Pancreas (tissue), 10 donors: ENCODE data around the gene LAMB1. TPM values are rescaled to one million over a fixed set of nuclear protein-coding genes. Genes with fewer than 3 reads are reported as not detected.

Experiments used
- ATAC-seq, 4 donors: fragments of 200-7000 bp; cut with Tn5 transposase; one replicate each; pipeline versions ENCODE4 v1.8.0 to v1.9.1; 2020; ENCODE audit warnings: mild to moderate bottlenecking in 4 of 4, moderate library complexity in 4 of 4
- DNase-seq, 6 donors: peaks; one replicate each; pipeline ENCODE4 v3.0.0-alpha.2; 2020
- FAIRE-seq: peaks from 2 replicates; lab custom pipeline; 2012; peaks lifted over from hg19 to GRCh38; lab: Jason Lieb, UNC
- H3K27ac ChIP-seq, 4 donors: fragments of 200-600 bp; sonication (generic); 1 replicate in 3 of 4; 2 replicates in 1 of 4; pipeline versions ENCODE4 v1.5.0 to v1.8.0; 2020
- H3K27me3 ChIP-seq, 4 donors: fragments of 200-600 bp; one replicate each; pipeline ENCODE4 v1.8.0; 2021
- H3K36me3 ChIP-seq, 3 donors: fragments of 200-600 bp; sonication (generic) in 1 of 3; one replicate each; pipeline versions ENCODE4 v1.5.0 to v1.8.0; 2020 to 2021
- H3K4me1 ChIP-seq, 3 donors: fragments of 200-600 bp; one replicate each; pipeline ENCODE4 v1.8.0; 2021
- H3K4me3 ChIP-seq, 4 donors: fragments of 200-600 bp; sonication (generic) in 2 of 4; one replicate each; pipeline versions ENCODE4 v1.5.0 to v1.8.0; 2020 to 2021
- H3K9me3 ChIP-seq, 4 donors: fragments of 200-600 bp; one replicate each; pipeline ENCODE4 v1.8.0; 2021
- WGBS, 2 donors: extraction: QIAGEN DNeasy Blood & Tissue Kit; methylation state at CpG; one replicate each; pipeline ENCODE4 v1.1.7; 2013; 5-methylcytosine and 5-hydroxymethylcytosine counted together
- intact Hi-C, 3 donors: fragments of 100-400 bp; cut with DNase I; formaldehyde crosslinking; loops; one replicate each; pipeline versions ENCODE4 v1.11.1 to v1.14.2; 2022
- polyA plus RNA-seq, 2 donors: library from polyadenylated mRNA; stranded (reverse); fragments of 200-250 nt; gene quantifications; one replicate each; pipeline ENCODE4 v1.2.3, GENCODE V29; 2013
- total RNA-seq, 6 donors: library from RNA; stranded (reverse); fragmentation: NEBNext Ultra II Directional in 4 of 6; extraction: Animal tissue kit (Norgen Biotek cat#: 25700) in 4 of 6; gene quantifications; one replicate each; pipeline versions ENCODE4 v1.2.1 to v1.2.4, GENCODE V29; 2021 to 2023
- TF ChIP-seq, protein P1 (sequence below), 4 donors: fragments of 200-600 bp; sonication (generic) in 3 of 4; IDR thresholded peaks; one replicate each; pipeline versions ENCODE4 v1.5.0 to v1.8.0; 2021; ENCODE audit warnings: antibody characterized with exemption in 4 of 4
- donor health status: healthy with polysubstance abuse.
- donor health status: DM: no; HTN: no; CAD: no; lungs with moderate emphysema.
- donor health status: DM: no; HTN: no; CAD: no.
- donor health status: control.
- donor health status: control.
- donor health status: Bipolar disorder and iron deficiency.
- donor health status: DM: yes; HTN: yes; CAD: no.
- donor health status: DM: no; HTN: no; CAD: no.
- donor health status: DM: no; HTN: no; CAD: no.
- donor health status: DM: yes; HTN: yes; CAD: no.

Gene LAMB1
- total and polyA plus RNA-seq, 8 donors = 25.5 to 169 (median 106) TPM

DNA sequence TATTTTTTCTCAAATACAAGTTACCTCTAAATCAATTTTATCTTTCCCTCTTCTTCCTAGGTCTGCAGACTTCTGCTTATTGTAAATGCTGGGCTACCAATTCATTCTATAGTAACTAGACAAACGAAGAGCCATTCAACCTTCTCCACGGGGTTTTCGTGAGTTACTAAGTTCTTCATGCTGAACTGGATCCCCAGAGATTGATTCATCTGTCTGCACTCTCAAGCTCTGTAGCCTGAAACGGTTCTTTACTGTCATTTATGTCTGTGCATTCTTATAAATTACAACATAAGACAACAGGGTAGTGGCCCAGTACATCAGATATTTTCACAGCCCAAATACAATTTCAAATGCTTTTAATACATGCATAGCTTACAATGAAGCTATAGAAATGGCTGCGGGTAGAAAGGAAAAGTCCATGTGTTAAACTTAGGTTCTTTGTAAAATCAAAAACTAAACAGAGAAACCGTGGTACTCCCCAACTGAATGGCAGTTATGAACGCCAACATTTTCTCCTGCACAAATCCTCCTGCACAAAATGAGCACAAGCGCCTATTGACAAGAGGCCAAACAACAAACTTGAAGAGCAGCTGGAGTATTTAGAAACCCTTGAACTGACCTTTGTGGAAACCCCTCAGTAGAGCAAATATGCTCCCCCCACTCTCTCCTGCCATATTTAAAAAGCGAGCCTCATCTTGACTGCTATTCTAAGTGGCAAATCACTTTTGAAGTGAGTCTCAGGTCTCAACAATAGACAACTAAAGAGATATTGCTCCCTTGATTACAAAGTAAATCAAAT is 20.7 kb downstream of the LAMB1 start:
- Histone ChIP-seq H3K36me3 (peaks cover 0 to 26% (median 18%) of the 10 kb centered on the region in 3 donors), H3K9me3 (no peaks in the 10 kb centered on the region), H3K4me3 (no peak overlapping the region), H3K27me3 (no peaks in the 10 kb centered on the region), H3K27ac (no peak overlapping the region), H3K4me1 (no peaks in the 10 kb centered on the region)
- TF ChIP-seq, protein P1, sequence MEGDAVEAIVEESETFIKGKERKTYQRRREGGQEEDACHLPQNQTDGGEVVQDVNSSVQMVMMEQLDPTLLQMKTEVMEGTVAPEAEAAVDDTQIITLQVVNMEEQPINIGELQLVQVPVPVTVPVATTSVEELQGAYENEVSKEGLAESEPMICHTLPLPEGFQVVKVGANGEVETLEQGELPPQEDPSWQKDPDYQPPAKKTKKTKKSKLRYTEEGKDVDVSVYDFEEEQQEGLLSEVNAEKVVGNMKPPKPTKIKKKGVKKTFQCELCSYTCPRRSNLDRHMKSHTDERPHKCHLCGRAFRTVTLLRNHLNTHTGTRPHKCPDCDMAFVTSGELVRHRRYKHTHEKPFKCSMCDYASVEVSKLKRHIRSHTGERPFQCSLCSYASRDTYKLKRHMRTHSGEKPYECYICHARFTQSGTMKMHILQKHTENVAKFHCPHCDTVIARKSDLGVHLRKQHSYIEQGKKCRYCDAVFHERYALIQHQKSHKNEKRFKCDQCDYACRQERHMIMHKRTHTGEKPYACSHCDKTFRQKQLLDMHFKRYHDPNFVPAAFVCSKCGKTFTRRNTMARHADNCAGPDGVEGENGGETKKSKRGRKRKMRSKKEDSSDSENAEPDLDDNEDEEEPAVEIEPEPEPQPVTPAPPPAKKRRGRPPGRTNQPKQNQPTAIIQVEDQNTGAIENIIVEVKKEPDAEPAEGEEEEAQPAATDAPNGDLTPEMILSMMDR (IDR thresholded peaks at IDR 0.05) = no peak
- no peak for ATAC-seq
- 83 to 84% methylated on average over 9 of the region's 9 CpGs for WGBS, 2 donors
- intact Hi-C loops = no loop called here
- FAIRE-seq = no peak
- DNase-seq = no peak

DNA sequence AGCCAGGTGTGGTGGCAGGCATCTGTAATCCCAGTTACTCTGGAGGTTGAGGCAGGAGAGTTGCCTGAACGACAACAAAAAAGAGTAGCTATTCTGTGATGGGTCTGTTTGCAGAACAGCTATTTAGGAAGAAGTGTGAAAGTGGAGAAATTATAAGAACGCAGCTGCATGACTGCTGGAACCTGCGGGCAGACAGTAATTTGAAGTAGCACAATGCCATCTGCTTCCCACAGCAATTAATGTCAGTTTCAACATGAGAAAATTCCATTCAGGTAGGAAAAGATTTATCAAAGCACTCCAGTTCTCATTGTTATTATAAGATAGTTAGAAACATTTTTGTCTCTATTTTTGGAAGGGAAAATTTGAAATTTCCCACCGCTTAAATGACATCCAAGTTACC is 21.5 kb downstream of the LAMB1 start:
- H3K9me3 ChIP-seq = no peaks in the 10 kb centered on the region
- no peak overlapping the region for H3K4me3 ChIP-seq
- DNase-seq (no peak), FAIRE-seq (no peak), ATAC-seq (no peak)
- H3K4me1 ChIP-seq = no peaks in the 10 kb centered on the region
- TF ChIP-seq, protein P1 (IDR thresholded peaks at IDR 0.05) = no peak
- H3K27ac ChIP-seq = no peak overlapping the region
- peaks cover 0 to 28% (median 19%) of the 10 kb centered on the region in 3 donors for H3K36me3 ChIP-seq
- H3K27me3 ChIP-seq = no peaks in the 10 kb centered on the region
- intact Hi-C loops = no loop called here
- WGBS, 2 donors = 79 to 82% methylated on average over 4 of the region's 4 CpGs

DNA sequence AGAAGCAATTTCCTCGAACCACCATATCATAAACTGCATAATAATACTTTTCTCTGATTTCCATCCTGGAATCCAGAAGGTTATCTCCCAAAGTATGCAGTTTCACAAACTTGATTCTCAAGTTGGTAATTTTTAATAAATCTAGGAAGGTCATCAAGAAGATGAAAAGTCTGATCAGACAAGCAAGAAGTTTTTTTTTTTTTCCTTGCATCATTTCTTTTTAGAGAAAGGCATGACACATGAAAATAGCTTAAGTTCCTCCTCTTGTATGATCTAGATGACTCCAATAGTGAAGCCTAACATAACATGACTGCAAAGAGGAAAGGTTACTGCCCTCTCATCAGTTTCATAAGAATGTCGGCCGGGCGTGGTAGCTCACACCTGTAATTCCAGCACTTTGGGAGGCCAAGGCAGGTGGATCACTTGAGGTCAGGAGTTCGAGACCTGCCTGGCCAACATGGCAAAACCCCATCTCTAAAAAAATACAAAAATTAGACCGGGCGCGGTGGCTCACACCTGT is 22.2 kb downstream of the LAMB1 start:
- intact Hi-C loops = no loop called here
- Histone ChIP-seq H3K27ac (no peak overlapping the region), H3K4me1 (no peaks in the 10 kb centered on the region), H3K27me3 (no peaks in the 10 kb centered on the region), H3K9me3 (no peaks in the 10 kb centered on the region), H3K36me3 (peaks cover 0 to 32% (median 23%) of the 10 kb centered on the region in 3 donors), H3K4me3 (no peak overlapping the region)
- DNase-seq (no peak), FAIRE-seq (no peak), ATAC-seq (no peak)
- WGBS, 2 donors = 97% methylated on average over 8 of the region's 8 CpGs
- TF ChIP-seq, protein P1 (IDR thresholded peaks at IDR 0.05) = no peak

DNA sequence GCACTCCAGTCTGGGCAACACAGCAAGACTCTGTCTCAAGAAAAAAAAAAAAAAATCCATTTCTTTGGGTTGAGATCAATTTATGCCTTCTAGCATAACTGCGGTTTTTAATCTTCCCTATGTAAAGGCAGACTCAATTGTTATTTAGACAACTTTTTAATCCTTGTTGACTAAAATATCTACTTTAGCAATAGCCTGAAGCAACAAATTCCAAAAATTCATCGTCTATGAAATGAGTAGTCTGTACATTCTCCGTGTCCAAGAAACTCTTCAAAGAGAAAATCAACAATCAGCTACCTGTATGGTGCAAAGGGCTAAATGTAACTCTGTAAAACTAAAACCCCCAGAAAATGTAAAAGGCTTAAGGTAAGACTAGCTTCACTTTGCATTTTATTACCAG is 22.8 kb downstream of the LAMB1 start:
- H3K36me3 ChIP-seq = peaks cover 0 to 36% (median 22%) of the 10 kb centered on the region in 3 donors
- no peak for DNase-seq
- no peak overlapping the region for H3K4me3 ChIP-seq
- TF ChIP-seq, protein P1 (IDR thresholded peaks at IDR 0.05) = no peak
- FAIRE-seq = no peak
- intact Hi-C loops = no loop called here
- H3K4me1 ChIP-seq = no peaks in the 10 kb centered on the region
- no peaks in the 10 kb centered on the region for H3K9me3 ChIP-seq
- no peak for ATAC-seq
- 95 to 97% methylated on average over 3 of the region's 3 CpGs for WGBS, 2 donors
- no peak overlapping the region for H3K27ac ChIP-seq
- H3K27me3 ChIP-seq = no peaks in the 10 kb centered on the region
